ENCODE measurements around the gene DPPA2.

The DPPA2 gene

GRCh38 chr3:109339714-109340648, 23.7 kb upstream of the DPPA2 start:
- Histone ChIP-seq H3K27me3 (ENCODE audit: control insufficient read depth, insufficient read depth, low read length) (no peaks in the 10 kb centered on the region), H3K9ac (ENCODE audit: low read depth, low read length) (no peak overlapping the region), H3K4me3 (ENCODE audit: low read length) (no peak overlapping the region), H3K4me2 (ENCODE audit: low read length) (no peak overlapping the region), H3K36me3 (ENCODE audit: insufficient read depth, low read length) (no peaks in the 10 kb centered on the region), H3K4me1 (ENCODE audit: control insufficient read depth, insufficient read depth, low read length) (no peaks in the 10 kb centered on the region), H3K9me3 (replicated peaks; ENCODE audit: low read length) (no peaks in the 10 kb centered on the region)

- Histone ChIP-seq H3K4me3 (ENCODE audit: low read length) (no peak overlapping the region), H3K36me3 (ENCODE audit: insufficient read depth, low read length) (no peaks in the 10 kb centered on the region), H3K4me2 (ENCODE audit: low read length) (no peak overlapping the region), H3K9me3 (replicated peaks; ENCODE audit: low read length) (no peaks in the 10 kb centered on the region), H3K9ac (ENCODE audit: low read depth, low read length) (no peak overlapping the region), H3K27me3 (ENCODE audit: control insufficient read depth, insufficient read depth, low read length) (no peaks in the 10 kb centered on the region), H3K4me1 (ENCODE audit: control insufficient read depth, insufficient read depth, low read length) (no peaks in the 10 kb centered on the region)
Measured at GRCh38 chr3:109339197-109339596, 22.9 kb upstream of the DPPA2 start.

- Histone ChIP-seq H3K4me3 (ENCODE audit: low read length) (no peak overlapping the region), H3K27me3 (ENCODE audit: control insufficient read depth, insufficient read depth, low read length) (no peaks in the 10 kb centered on the region), H3K4me2 (ENCODE audit: low read length) (no peak overlapping the region), H3K36me3 (ENCODE audit: insufficient read depth, low read length) (no peaks in the 10 kb centered on the region), H3K4me1 (ENCODE audit: control insufficient read depth, insufficient read depth, low read length) (no peaks in the 10 kb centered on the region), H3K9ac (ENCODE audit: low read depth, low read length) (no peak overlapping the region), H3K9me3 (replicated peaks; ENCODE audit: low read length) (no peaks in the 10 kb centered on the region)
Measured at GRCh38 chr3:109338322-109338721, 22.0 kb upstream of the DPPA2 start.

- Histone ChIP-seq H3K9me3 (replicated peaks; ENCODE audit: low read length) (peaks cover 1% of the 10 kb centered on the region), H3K4me2 (ENCODE audit: low read length) (peak within 1 kb of the TSS; percentile 56), H3K36me3 (ENCODE audit: insufficient read depth, low read length) (no peaks in the 10 kb centered on the region), H3K27me3 (ENCODE audit: control insufficient read depth, insufficient read depth, low read length) (no peaks in the 10 kb centered on the region), H3K4me1 (ENCODE audit: control insufficient read depth, insufficient read depth, low read length) (no peaks in the 10 kb centered on the region), H3K4me3 (ENCODE audit: low read length) (peak within 1 kb of the TSS; percentile 27), H3K9ac (ENCODE audit: low read depth, low read length) (no peak within 1 kb of the TSS)
Measured at GRCh38 chr3:109337393-109337792, 21.1 kb upstream of the DPPA2 start, which contains the start of gene DPPA4. Gene DPPA4, minus strand, starts transcription at chr3:109337546. Its CDS starts 29 bp downstream, at chr3:109337517.

GRCh38 chr3:109336291-109336861, 20.1 kb upstream of the DPPA2 start:
- Histone ChIP-seq H3K9ac (ENCODE audit: low read depth, low read length) (no peak overlapping the region), H3K27me3 (ENCODE audit: control insufficient read depth, insufficient read depth, low read length) (no peaks in the 10 kb centered on the region), H3K4me2 (ENCODE audit: low read length) (peak overlapping the region; percentile 56), H3K4me1 (ENCODE audit: control insufficient read depth, insufficient read depth, low read length) (no peaks in the 10 kb centered on the region), H3K4me3 (ENCODE audit: low read length) (peak overlapping the region; percentile 27), H3K36me3 (ENCODE audit: insufficient read depth, low read length) (no peaks in the 10 kb centered on the region), H3K9me3 (replicated peaks; ENCODE audit: low read length) (peaks cover 2% of the 10 kb centered on the region)

- peaks cover 2% of the 10 kb centered on the region for H3K9me3 ChIP-seq (replicated peaks; ENCODE audit: low read length)
- H3K4me1 ChIP-seq (ENCODE audit: control insufficient read depth, insufficient read depth, low read length) = no peaks in the 10 kb centered on the region
- no peaks in the 10 kb centered on the region for H3K36me3 ChIP-seq (ENCODE audit: insufficient read depth, low read length)
- H3K4me2 ChIP-seq (ENCODE audit: low read length) = no peak overlapping the region
- no peaks in the 10 kb centered on the region for H3K27me3 ChIP-seq (ENCODE audit: control insufficient read depth, insufficient read depth, low read length)
- no peak overlapping the region for H3K4me3 ChIP-seq (ENCODE audit: low read length)
- H3K9ac ChIP-seq (ENCODE audit: low read depth, low read length) = no peak overlapping the region
Measured at GRCh38 chr3:109334572-109334971, 18.3 kb upstream of the DPPA2 start.

- Histone ChIP-seq H3K4me1 (ENCODE audit: control insufficient read depth, insufficient read depth, low read length) (no peaks in the 10 kb centered on the region), H3K36me3 (ENCODE audit: insufficient read depth, low read length) (no peaks in the 10 kb centered on the region), H3K9me3 (replicated peaks; ENCODE audit: low read length) (peaks cover 2% of the 10 kb centered on the region), H3K9ac (ENCODE audit: low read depth, low read length) (no peak overlapping the region), H3K4me3 (ENCODE audit: low read length) (no peak overlapping the region), H3K4me2 (ENCODE audit: low read length) (no peak overlapping the region), H3K27me3 (ENCODE audit: control insufficient read depth, insufficient read depth, low read length) (no peaks in the 10 kb centered on the region)
Measured at GRCh38 chr3:109331692-109332091, 15.4 kb upstream of the DPPA2 start.

- Histone ChIP-seq H3K4me2 (ENCODE audit: low read length) (no peak overlapping the region), H3K9ac (ENCODE audit: low read depth, low read length) (no peak overlapping the region), H3K36me3 (ENCODE audit: insufficient read depth, low read length) (no peaks in the 10 kb centered on the region), H3K9me3 (replicated peaks; ENCODE audit: low read length) (peaks cover 2% of the 10 kb centered on the region), H3K4me3 (ENCODE audit: low read length) (no peak overlapping the region), H3K4me1 (ENCODE audit: control insufficient read depth, insufficient read depth, low read length) (no peaks in the 10 kb centered on the region), H3K27me3 (ENCODE audit: control insufficient read depth, insufficient read depth, low read length) (no peaks in the 10 kb centered on the region)
Measured at GRCh38 chr3:109330405-109330804, 14.1 kb upstream of the DPPA2 start.

- no peak overlapping the region for H3K4me3 ChIP-seq (ENCODE audit: low read length)
- H3K4me2 ChIP-seq (ENCODE audit: low read length) = no peak overlapping the region
- H3K9ac ChIP-seq (ENCODE audit: low read depth, low read length) = no peak overlapping the region
- no peaks in the 10 kb centered on the region for H3K36me3 ChIP-seq (ENCODE audit: insufficient read depth, low read length)
- no peaks in the 10 kb centered on the region for H3K4me1 ChIP-seq (ENCODE audit: control insufficient read depth, insufficient read depth, low read length)
- peaks cover 2% of the 10 kb centered on the region for H3K9me3 ChIP-seq (replicated peaks; ENCODE audit: low read length)
- H3K27me3 ChIP-seq (ENCODE audit: control insufficient read depth, insufficient read depth, low read length) = no peaks in the 10 kb centered on the region
Measured at GRCh38 chr3:109328202-109328601, 11.9 kb upstream of the DPPA2 start.

GRCh38 chr3:109325657-109326056, 9.3 kb upstream of the DPPA2 start:
- H3K36me3 ChIP-seq (ENCODE audit: insufficient read depth, low read length) = no peaks in the 10 kb centered on the region
- no peaks in the 10 kb centered on the region for H3K9me3 ChIP-seq (replicated peaks; ENCODE audit: low read length)
- H3K27me3 ChIP-seq (ENCODE audit: control insufficient read depth, insufficient read depth, low read length) = no peaks in the 10 kb centered on the region
- no peak overlapping the region for H3K4me2 ChIP-seq (ENCODE audit: low read length)
- no peak overlapping the region for H3K4me3 ChIP-seq (ENCODE audit: low read length)
- no peak overlapping the region for H3K9ac ChIP-seq (ENCODE audit: low read depth, low read length)
- no peaks in the 10 kb centered on the region for H3K4me1 ChIP-seq (ENCODE audit: control insufficient read depth, insufficient read depth, low read length)

- Histone ChIP-seq H3K9me3 (replicated peaks; ENCODE audit: low read length) (no peaks in the 10 kb centered on the region), H3K4me1 (ENCODE audit: control insufficient read depth, insufficient read depth, low read length) (no peaks in the 10 kb centered on the region), H3K4me2 (ENCODE audit: low read length) (no peak overlapping the region), H3K27me3 (ENCODE audit: control insufficient read depth, insufficient read depth, low read length) (no peaks in the 10 kb centered on the region), H3K4me3 (ENCODE audit: low read length) (no peak overlapping the region), H3K36me3 (ENCODE audit: insufficient read depth, low read length) (no peaks in the 10 kb centered on the region), H3K9ac (ENCODE audit: low read depth, low read length) (no peak overlapping the region)
Measured at GRCh38 chr3:109325109-109325508, 8.8 kb upstream of the DPPA2 start.

Data from skeletal muscle satellite cell (primary cell).